Peyer's patch (tissue), 4 donors: ENCODE measurements around the gene FAM131A. TPM values are rescaled to one million over a fixed set of nuclear protein-coding genes. Genes with fewer than 3 reads are reported as not detected.

Experiments
- DNase-seq, 3 donors: peaks; one replicate each; pipeline ENCODE4 v3.0.0-alpha.2; 2017 to 2019
- H3K27ac ChIP-seq, 4 donors: fragments of 200-600 bp; sonication (generic); one replicate each; pipeline ENCODE4 v1.5.1; 2016 to 2019
- H3K27me3 ChIP-seq, 2 donors: fragments of 200-600 bp; sonication (generic); one replicate each; pipeline ENCODE4 v1.5.1; 2019
- H3K36me3 ChIP-seq, 3 donors: fragments of 200-600 bp; sonication (generic); one replicate each; pipeline ENCODE4 v1.5.1; 2016 to 2019
- H3K4me1 ChIP-seq, 4 donors: fragments of 200-600 bp; sonication (generic); one replicate each; pipeline ENCODE4 v1.5.1; 2016 to 2019
- H3K4me3 ChIP-seq, 4 donors: fragments of 200-600 bp; sonication (generic); 1 replicate in 3 of 4; 2 replicates in 1 of 4; pipeline ENCODE4 v1.5.1; 2016 to 2019; ENCODE audit warnings: mild to moderate bottlenecking in 1 of 4
- H3K9me3 ChIP-seq, 4 donors: fragments of 200-600 bp; sonication (generic); one replicate each; pipeline ENCODE4 v1.5.1; 2016 to 2019; ENCODE audit warnings: mild to moderate bottlenecking in 1 of 4
- POLR2A ChIP-seq, 2 donors: fragments of 450-650 bp; IDR thresholded peaks; one replicate each; pipeline ENCODE4 v1.5.1; 2017; ENCODE audit warnings: antibody characterized with exemption in 2 of 2, mild to moderate bottlenecking in 2 of 2, moderate library complexity in 2 of 2
- total RNA-seq, 4 donors: library from RNA; depleted of rRNA; stranded (reverse); fragments of >200 nt; gene quantifications; one replicate each; pipeline ENCODE4 v1.1.0, GENCODE V29; 2016
- TF ChIP-seq, protein P1 (sequence below), 6 experiments: fragments of 450-650 bp in 4 of 6; fragments of 200-600 bp in 2 of 6; sonication (generic) in 1 of 6; IDR thresholded peaks; one replicate each; pipeline ENCODE4 v1.5.1; 2017 to 2019; ENCODE audit warnings: antibody characterized with exemption in 6 of 6, mild to moderate bottlenecking in 3 of 6, moderate library complexity in 1 of 6

FAM131A gene
- total RNA-seq, 4 donors from 2014 or later = 5.8 to 47.9 (median 19.6) TPM

DNA sequence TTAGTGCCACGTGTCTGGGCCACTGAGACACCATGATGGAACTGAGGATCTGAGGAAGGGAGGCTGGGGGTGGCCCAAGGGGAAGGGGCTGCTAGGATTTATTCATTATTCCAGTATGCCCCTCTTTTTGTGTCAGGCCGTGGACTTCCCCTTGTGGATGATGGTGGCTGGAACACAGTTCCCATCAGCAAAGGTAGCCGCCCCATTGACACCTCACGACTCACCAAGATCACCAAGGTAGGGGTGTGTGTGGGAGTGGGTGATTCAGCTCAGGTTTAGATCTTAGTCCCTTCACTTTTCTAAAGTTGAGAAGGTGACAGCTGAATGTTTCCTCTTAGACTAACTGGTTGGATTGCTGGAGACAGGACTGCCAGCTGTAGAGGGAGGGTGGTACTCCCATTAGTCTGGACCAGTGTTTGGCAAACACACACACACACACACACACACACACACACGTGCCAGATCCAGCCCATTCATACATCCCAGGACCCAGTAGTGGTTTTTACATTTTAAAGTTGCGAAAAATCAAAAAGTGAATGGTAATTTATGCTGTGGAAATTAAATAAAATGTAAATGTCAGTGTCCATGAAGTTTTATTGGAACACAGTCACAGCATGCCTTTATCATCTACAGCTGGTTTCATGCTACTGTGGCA, 11.6 kb upstream of the FAM131A start:
- H3K27ac ChIP-seq = no peak overlapping the region
- TF ChIP-seq, protein P1, sequence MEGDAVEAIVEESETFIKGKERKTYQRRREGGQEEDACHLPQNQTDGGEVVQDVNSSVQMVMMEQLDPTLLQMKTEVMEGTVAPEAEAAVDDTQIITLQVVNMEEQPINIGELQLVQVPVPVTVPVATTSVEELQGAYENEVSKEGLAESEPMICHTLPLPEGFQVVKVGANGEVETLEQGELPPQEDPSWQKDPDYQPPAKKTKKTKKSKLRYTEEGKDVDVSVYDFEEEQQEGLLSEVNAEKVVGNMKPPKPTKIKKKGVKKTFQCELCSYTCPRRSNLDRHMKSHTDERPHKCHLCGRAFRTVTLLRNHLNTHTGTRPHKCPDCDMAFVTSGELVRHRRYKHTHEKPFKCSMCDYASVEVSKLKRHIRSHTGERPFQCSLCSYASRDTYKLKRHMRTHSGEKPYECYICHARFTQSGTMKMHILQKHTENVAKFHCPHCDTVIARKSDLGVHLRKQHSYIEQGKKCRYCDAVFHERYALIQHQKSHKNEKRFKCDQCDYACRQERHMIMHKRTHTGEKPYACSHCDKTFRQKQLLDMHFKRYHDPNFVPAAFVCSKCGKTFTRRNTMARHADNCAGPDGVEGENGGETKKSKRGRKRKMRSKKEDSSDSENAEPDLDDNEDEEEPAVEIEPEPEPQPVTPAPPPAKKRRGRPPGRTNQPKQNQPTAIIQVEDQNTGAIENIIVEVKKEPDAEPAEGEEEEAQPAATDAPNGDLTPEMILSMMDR (IDR thresholded peaks at IDR 0.05) = no peak
- no peak for TF ChIP-seq POLR2A (IDR thresholded peaks at IDR 0.05)

DNA sequence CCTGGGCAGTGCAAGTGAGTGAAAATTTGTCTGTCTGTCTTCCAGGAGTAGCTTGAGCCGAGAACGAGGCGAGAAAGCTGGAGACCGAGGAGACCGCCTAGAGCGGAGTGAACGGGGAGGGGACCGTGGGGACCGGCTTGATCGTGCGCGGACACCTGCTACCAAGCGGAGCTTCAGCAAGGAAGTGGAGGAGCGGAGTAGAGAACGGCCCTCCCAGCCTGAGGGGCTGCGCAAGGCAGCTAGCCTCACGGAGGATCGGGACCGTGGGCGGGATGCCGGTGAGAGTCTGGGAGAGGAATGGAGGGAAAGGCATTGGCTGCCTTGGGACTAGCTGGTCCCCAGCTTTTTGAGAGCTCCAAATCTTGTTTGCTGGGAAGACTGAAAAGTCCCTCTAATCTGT, 10.2 kb upstream of the FAM131A start:
- Histone ChIP-seq H3K9me3 (no peaks in the 10 kb centered on the region), H3K27ac (no peak overlapping the region), H3K4me1 (no peaks in the 10 kb centered on the region), H3K4me3 (no peak overlapping the region), H3K27me3 (no peaks in the 10 kb centered on the region), H3K36me3 (peaks cover 0 to 100% (median 4%) of the 10 kb centered on the region in 3 donors)
- TF ChIP-seq, protein P1 (IDR thresholded peaks at IDR 0.05) = no peak
- TF ChIP-seq POLR2A (IDR thresholded peaks at IDR 0.05) = no peak
- no peak for DNase-seq

More for the DNA sequence above, 11.6 kb upstream of the FAM131A start:
- no peak overlapping the region for H3K4me3 ChIP-seq
- no peaks in the 10 kb centered on the region for H3K4me1 ChIP-seq
- DNase-seq = no peak
- H3K36me3 ChIP-seq = peaks cover 0 to 100% (median 4%) of the 10 kb centered on the region in 3 donors
- H3K9me3 ChIP-seq = no peaks in the 10 kb centered on the region
- H3K27me3 ChIP-seq = no peaks in the 10 kb centered on the region

DNA sequence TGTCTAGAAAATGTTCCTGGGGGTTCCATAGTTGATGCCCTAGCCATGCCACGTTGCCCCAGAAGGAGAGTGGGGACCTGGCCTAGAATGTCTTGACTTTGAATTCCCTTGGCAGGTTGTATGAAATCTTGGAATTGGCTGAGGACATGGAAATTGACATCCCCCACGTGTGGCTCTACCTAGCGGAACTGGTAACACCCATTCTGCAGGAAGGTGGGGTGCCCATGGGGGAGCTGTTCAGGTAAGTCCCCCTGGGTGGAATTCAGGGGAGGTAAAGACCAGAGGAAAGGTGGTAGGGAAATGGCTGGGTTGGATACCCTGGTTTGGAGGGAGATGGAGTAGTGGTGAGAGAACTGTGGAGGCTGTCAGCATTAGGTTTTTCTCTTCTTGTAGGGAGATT, 8.9 kb upstream of the FAM131A start:
- no peak for DNase-seq
- Histone ChIP-seq H3K27me3 (no peaks in the 10 kb centered on the region), H3K36me3 (peaks cover 0 to 100% (median 4%) of the 10 kb centered on the region in 3 donors), H3K4me1 (no peaks in the 10 kb centered on the region), H3K4me3 (no peak overlapping the region), H3K27ac (no peak overlapping the region), H3K9me3 (no peaks in the 10 kb centered on the region)
- TF ChIP-seq POLR2A (IDR thresholded peaks at IDR 0.05) = no peak
- TF ChIP-seq, protein P1 (IDR thresholded peaks at IDR 0.05) = no peak

DNA sequence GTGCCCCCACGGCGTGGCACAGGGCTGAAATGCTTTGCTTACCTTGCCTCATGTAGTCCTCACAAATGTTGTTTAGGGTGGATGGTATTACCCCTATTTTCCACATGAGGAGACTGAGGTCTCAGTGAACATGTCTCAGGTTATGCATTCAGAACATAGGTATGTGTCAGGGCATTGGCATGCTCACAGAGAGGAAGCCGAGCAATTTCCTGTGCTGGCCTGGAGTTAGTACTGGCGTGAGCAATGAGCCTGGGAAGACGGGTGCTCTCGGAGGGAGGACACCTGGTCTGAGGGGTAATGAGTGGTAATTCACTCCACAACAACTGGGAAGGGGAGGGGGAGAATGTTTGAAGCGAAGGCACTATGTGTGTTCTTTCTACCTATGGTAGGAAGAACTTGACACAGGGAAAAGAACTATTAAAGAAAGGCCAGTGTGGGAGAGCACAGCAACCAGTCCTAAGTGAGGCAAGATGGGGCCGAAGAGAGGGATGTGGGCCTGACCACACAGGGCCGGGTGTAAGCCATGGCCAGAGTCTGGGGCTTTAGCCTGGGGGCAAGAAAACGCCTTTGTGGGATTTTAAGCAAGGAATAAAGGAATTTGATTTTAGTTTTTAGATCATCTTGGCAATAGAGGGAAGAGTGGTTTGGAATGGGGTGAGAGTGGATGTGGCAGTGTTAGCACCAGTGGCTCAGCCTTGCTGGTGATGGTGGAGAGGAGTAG, 4.9 kb upstream of the FAM131A start:
- Histone ChIP-seq H3K27me3 (no peaks in the 10 kb centered on the region), H3K36me3 (peaks cover 0 to 79% (median 4%) of the 10 kb centered on the region in 3 donors), H3K9me3 (no peaks in the 10 kb centered on the region), H3K27ac (peak overlapping the region in 2 of 4 donors; percentile 30 to 43), H3K4me1 (peaks cover 0 to 17% (median 3%) of the 10 kb centered on the region in 4 donors), H3K4me3 (no peak overlapping the region)
- TF ChIP-seq, protein P1 (IDR thresholded peaks at IDR 0.05) = no peak
- TF ChIP-seq POLR2A (IDR thresholded peaks at IDR 0.05) = no peak
- no peak for DNase-seq

DNA sequence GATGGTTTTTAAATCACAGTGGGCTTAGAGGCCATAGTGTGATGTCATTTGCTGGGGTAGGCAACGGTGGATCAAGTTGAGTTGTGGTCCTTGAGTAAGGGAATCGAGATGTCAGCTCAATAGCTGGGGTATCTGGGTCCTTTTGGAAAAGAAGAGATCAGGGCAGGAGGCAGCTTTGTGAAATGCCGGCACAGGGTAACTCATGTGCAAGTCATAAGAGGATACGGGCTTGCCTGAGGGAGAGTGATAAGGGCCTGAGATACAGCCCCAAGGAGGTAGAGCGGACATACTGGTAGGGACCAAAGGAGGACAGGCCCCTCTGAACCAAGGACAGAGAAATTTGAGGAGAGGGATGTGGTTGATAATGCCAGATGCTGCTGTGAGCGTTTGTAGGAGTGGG, 4.2 kb upstream of the FAM131A start:
- H3K4me3 ChIP-seq = no peak overlapping the region
- no peaks in the 10 kb centered on the region for H3K27me3 ChIP-seq
- peaks cover 0 to 72% (median 4%) of the 10 kb centered on the region in 3 donors for H3K36me3 ChIP-seq
- peaks cover 0 to 23% (median 3%) of the 10 kb centered on the region in 4 donors for H3K4me1 ChIP-seq
- no peaks in the 10 kb centered on the region for H3K9me3 ChIP-seq
- peak overlapping the region in 2 of 4 donors; percentile 30 to 43 for H3K27ac ChIP-seq
- TF ChIP-seq POLR2A (IDR thresholded peaks at IDR 0.05) = no peak
- TF ChIP-seq, protein P1 (IDR thresholded peaks at IDR 0.05) = no peak
- no peak for DNase-seq
